ENCODE results near the gene EXD3. TPM values are rescaled to one million over a fixed set of nuclear protein-coding genes. Genes with fewer than 3 reads are reported as not detected.
A peak's percentile ranks its signal among the peaks of the same experiment; 100 is the strongest.

The EXD3 gene
- total and polyA plus RNA-seq, 9 of the 15 experiments (the other 6 are each of a cell fraction or from before 2014, with no cell fraction given) = 0.29 to 12.5 (median 3.9) TPM

- TF ChIP-seq ZNF280B (CRISPR knock-in tag; IDR thresholded peaks at IDR 0.05) (no peak), ZNF121 (CRISPR knock-in tag; conservative IDR thresholded peaks at IDR 0.05) (no peak), VEZF1 (CRISPR knock-in tag; IDR thresholded peaks at IDR 0.05) (peak; percentile 94), ZNF583 (CRISPR knock-in tag; IDR thresholded peaks at IDR 0.05) (no peak), ZBTB26 (CRISPR knock-in tag; IDR thresholded peaks at IDR 0.05) (no peak), TFAP4 (CRISPR knock-in tag; IDR thresholded peaks at IDR 0.05; ENCODE audit: borderline replicate concordance) (no peak), HOXB6 (CRISPR knock-in tag; IDR thresholded peaks at IDR 0.05; ENCODE audit: borderline replicate concordance) (no peak), NRF1 (conservative IDR thresholded peaks at IDR 0.05 in 1 of 2, IDR thresholded peaks at IDR 0.05 in 1 of 2) (peak in 1 of 2 experiments; percentile 10; a peak in 1 of 4 replicates), ZC3H8 (IDR thresholded peaks at IDR 0.05) (no peak), MAZ (CRISPR knock-in tag; conservative IDR thresholded peaks at IDR 0.05 in 1 of 2, IDR thresholded peaks at IDR 0.05 in 1 of 2) (peak; percentile 36 to 80; a peak in 3 of 4 replicates), NEUROD1 (IDR thresholded peaks at IDR 0.05; ENCODE audit: borderline replicate concordance, low read depth, low read length, partially characterized antibody) (no peak), ZNF766 (CRISPR knock-in tag; conservative IDR thresholded peaks at IDR 0.05) (no peak), TCF7 (IDR thresholded peaks at IDR 0.05; ENCODE audit: borderline replicate concordance) (peak; percentile 26; the same call in 1 of the 2 replicates), ZKSCAN3 (CRISPR knock-in tag; IDR thresholded peaks at IDR 0.05) (no peak), RBM14 (IDR thresholded peaks at IDR 0.05; ENCODE audit: borderline replicate concordance, insufficient read depth, low read depth, low read length) (no peak), NR2C1 (IDR thresholded peaks at IDR 0.05) (no peak), NR2C1 (tag; IDR thresholded peaks at IDR 0.05) (no peak), TBL1XR1 (IDR thresholded peaks at IDR 0.05; ENCODE audit: low read length in 2 of 2) (peak in 1 of 2 experiments; percentile 31; a peak in 1 of 4 replicates), PPARD (CRISPR knock-in tag; IDR thresholded peaks at IDR 0.05) (no peak), SUPT5H (IDR thresholded peaks at IDR 0.05) (0 out of 2 replicates have a peak, but pooled peaks have one; percentile 46), SAFB (IDR thresholded peaks at IDR 0.05; ENCODE audit: borderline replicate concordance, low read depth, low read length) (0 out of 2 replicates have a peak, but pooled peaks have one; percentile 39), ATF7 (IDR thresholded peaks at IDR 0.05) (peak; percentile 46; the same call in 1 of the 2 replicates), HDAC3 (IDR thresholded peaks at IDR 0.05; ENCODE audit: borderline replicate concordance, partially characterized antibody) (no peak)
Measured at GRCh38 chr9:137316012-137316981, 106.7 kb downstream of the EXD3 start (continued).
